Mammary epithelial cell (primary cell): ENCODE results near the gene STRN3.

ENCODE experiments used
- CTCF ChIP-seq, 2 donors: IDR thresholded peaks in 1 of 2; conservative IDR thresholded peaks in 1 of 2; 2 replicates each; pipeline ENCODE4 v1.5.1; 2011 to 2012; ENCODE audit warnings: inconsistent platforms in 2 of 2, low read length in 2 of 2, mild to moderate bottlenecking in 2 of 2, control low read depth in 1 of 2, low read depth in 1 of 2; ENCODE audit not compliant: insufficient read depth in 1 of 2; ENCODE audit errors: extremely low read depth in 1 of 2
- EZH2 ChIP-seq: IDR thresholded peaks from 2 replicates; pipeline ENCODE4 v1.6.1; 2012; ENCODE audit warnings: low read length, inconsistent platforms, borderline replicate concordance

GRCh38 chr14:30928462-30928861 lies 97.7 kb downstream of the STRN3 start:
- TF ChIP-seq CTCF (conservative IDR thresholded peaks at IDR 0.05 in 1 of 2, IDR thresholded peaks at IDR 0.05 in 1 of 2; ENCODE audit: extremely low read depth in 1 of 2, insufficient read depth in 1 of 2, low read depth in 1 of 2, low read length in 2 of 2) (no peak), EZH2 (no peak)
